Upper lobe of left lung (tissue), 4 donors: ENCODE measurements around the gene GLI3.

ENCODE experiments used
- CTCF ChIP-seq, 6 experiments: fragments of 450-650 bp in 4 of 6; fragments of 200-600 bp in 2 of 6; sonication (generic) in 2 of 6; IDR thresholded peaks; one replicate each; pipeline ENCODE4 v1.5.1; 2016 to 2019; ENCODE audit warnings: antibody characterized with exemption in 6 of 6
- POLR2A ChIP-seq, 4 donors: fragments of 450-650 bp; IDR thresholded peaks; one replicate each; pipeline ENCODE4 v1.5.1; 2016 to 2017; ENCODE audit warnings: antibody characterized with exemption in 4 of 4, mild to moderate bottlenecking in 2 of 4

GRCh38 chr7:42222891-42223290 lies 14.1 kb downstream of the GLI3 start:
- TF ChIP-seq POLR2A (IDR thresholded peaks at IDR 0.05): no peak
- no peak for TF ChIP-seq CTCF (IDR thresholded peaks at IDR 0.05)
